Right atrium auricular region (tissue), 2 donors: ENCODE measurements around the gene CFAP92. TPM values are rescaled to one million over a fixed set of nuclear protein-coding genes. Genes with fewer than 3 reads are reported as not detected.
A peak's percentile ranks its signal among the peaks of the same experiment; 100 is the strongest.
"Not testable (repeated sequence)": the region's sequence is repeated elsewhere in the genome, so short reads cannot be mapped to it uniquely, and the experiment has no call there.

ENCODE experiments used
- DNase-seq: peaks from one replicate; pipeline ENCODE4 v3.0.0-alpha.2; 2019; ENCODE audit warnings: low spot score
- H3K27ac ChIP-seq, 2 donors: fragments of 200-600 bp; sonication (generic); 1 replicate in 1 of 2; 2 replicates in 1 of 2; pipeline ENCODE4 v1.5.1; 2016 to 2019
- H3K27me3 ChIP-seq, 2 donors: fragments of 200-600 bp; sonication (generic); one replicate each; pipeline versions ENCODE4 v1.5.1 to v1.6.0; 2017 to 2019
- H3K36me3 ChIP-seq: fragments of 200-600 bp; sonication (generic); one replicate; pipeline ENCODE4 v1.5.1; 2016
- H3K4me1 ChIP-seq, 2 donors: fragments of 200-600 bp; sonication (generic); one replicate each; pipeline versions ENCODE4 v1.5.1 to v1.6.0; 2017 to 2019
- H3K4me3 ChIP-seq, 2 donors: fragments of 200-600 bp; sonication (generic); 1 replicate in 1 of 2; 2 replicates in 1 of 2; pipeline ENCODE4 v1.5.1; 2017 to 2019; ENCODE audit warnings: mild to moderate bottlenecking in 1 of 2, moderate library complexity in 1 of 2
- H3K9me3 ChIP-seq, 2 donors: fragments of 200-600 bp; sonication (generic); one replicate each; pipeline ENCODE4 v1.5.1; 2019
- total RNA-seq, 2 donors: library from RNA; depleted of rRNA; stranded (reverse); fragments of >200 nt; gene quantifications; one replicate each; pipeline ENCODE4 v1.1.0, GENCODE V29; 2016
- TF ChIP-seq, protein P1 (sequence below), 2 donors: fragments of 200-600 bp; sonication (generic); IDR thresholded peaks; one replicate each; pipeline ENCODE4 v1.5.1; 2019; ENCODE audit warnings: antibody characterized with exemption in 2 of 2

CFAP92 gene
- total RNA-seq, 2 donors from 2014 or later, result not detected

DNA sequence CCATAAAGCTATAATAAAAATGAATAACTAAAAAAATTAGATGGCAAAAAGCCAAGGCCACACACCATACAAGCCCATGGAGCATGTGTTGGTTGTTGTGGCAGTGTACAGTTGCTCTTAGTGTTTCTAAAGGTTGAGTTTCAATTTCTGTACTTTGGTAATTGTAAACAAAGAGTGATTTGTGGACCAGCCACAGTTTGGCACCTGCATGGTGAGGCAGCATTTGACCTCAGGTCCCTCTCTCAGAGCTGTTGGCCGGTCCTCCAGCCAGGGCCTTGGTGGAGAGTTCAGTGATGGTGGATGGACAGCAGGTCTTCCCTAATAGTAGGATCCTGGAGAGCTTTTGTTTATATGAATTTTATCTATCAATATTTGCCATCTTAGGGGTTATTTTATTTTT, 108.9 kb downstream of the CFAP92 start:
- no peak overlapping the region for H3K27ac ChIP-seq
- TF ChIP-seq, protein P1, sequence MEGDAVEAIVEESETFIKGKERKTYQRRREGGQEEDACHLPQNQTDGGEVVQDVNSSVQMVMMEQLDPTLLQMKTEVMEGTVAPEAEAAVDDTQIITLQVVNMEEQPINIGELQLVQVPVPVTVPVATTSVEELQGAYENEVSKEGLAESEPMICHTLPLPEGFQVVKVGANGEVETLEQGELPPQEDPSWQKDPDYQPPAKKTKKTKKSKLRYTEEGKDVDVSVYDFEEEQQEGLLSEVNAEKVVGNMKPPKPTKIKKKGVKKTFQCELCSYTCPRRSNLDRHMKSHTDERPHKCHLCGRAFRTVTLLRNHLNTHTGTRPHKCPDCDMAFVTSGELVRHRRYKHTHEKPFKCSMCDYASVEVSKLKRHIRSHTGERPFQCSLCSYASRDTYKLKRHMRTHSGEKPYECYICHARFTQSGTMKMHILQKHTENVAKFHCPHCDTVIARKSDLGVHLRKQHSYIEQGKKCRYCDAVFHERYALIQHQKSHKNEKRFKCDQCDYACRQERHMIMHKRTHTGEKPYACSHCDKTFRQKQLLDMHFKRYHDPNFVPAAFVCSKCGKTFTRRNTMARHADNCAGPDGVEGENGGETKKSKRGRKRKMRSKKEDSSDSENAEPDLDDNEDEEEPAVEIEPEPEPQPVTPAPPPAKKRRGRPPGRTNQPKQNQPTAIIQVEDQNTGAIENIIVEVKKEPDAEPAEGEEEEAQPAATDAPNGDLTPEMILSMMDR (IDR thresholded peaks at IDR 0.05), result no peak
- DNase-seq, result no peak
- peaks cover 23% of the 10 kb centered on the region for H3K36me3 ChIP-seq
- H3K4me1 ChIP-seq, result peaks cover 0 to 26% of the 10 kb centered on the region in 2 donors
- no peaks in the 10 kb centered on the region for H3K9me3 ChIP-seq
- H3K4me3 ChIP-seq, result no peak overlapping the region
- H3K27me3 ChIP-seq, result no peaks in the 10 kb centered on the region

DNA sequence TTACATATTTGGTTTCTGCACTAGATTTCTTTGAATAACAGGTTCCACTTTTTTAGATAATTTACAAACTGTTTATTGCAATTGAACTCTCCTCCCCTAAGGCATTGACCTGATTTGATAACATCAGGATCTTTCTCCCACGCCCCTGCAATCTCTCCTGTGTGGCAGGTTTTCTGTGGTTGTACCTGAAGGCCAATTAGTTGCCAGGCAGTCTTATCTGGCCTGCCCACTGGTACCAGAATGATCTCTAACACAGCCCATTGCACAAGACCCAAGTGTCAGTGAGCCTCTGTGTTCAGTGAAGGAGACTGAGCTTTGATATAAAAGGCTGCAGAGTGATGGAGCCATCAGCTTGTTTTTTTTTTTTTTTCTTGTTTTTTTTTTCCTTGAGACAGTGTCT, 111.2 kb downstream of the CFAP92 start:
- TF ChIP-seq, protein P1 (IDR thresholded peaks at IDR 0.05), result no peak
- no peaks in the 10 kb centered on the region for H3K9me3 ChIP-seq
- H3K36me3 ChIP-seq, result peaks cover 14% of the 10 kb centered on the region
- H3K4me1 ChIP-seq, result peaks cover 0 to 40% of the 10 kb centered on the region in 2 donors
- no peaks in the 10 kb centered on the region for H3K27me3 ChIP-seq
- no peak overlapping the region for H3K27ac ChIP-seq
- H3K4me3 ChIP-seq, result no peak overlapping the region
- no peak for DNase-seq

DNA sequence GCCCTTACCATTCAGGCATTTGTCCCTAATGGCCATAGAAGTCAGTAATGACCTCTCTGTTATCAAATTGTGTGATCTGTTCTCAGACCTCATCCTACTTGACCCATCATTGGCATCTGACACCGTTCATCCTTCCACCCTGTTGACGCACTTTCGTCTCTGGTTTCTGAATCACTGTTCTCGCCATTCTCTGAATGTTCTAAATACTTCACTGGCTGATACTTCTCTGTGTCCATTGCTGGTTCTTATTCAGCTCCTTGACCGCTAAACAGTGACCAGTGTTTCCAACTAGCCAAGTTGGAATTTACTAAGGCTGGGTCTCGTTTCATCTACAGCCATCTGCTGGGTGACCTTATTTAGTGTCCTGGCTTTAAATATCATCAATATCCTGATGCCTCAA, 112.3 kb downstream of the CFAP92 start:
- H3K36me3 ChIP-seq, result peaks cover 9% of the 10 kb centered on the region
- TF ChIP-seq, protein P1 (IDR thresholded peaks at IDR 0.05), result no peak
- no peaks in the 10 kb centered on the region for H3K27me3 ChIP-seq
- no peaks in the 10 kb centered on the region for H3K9me3 ChIP-seq
- no peak overlapping the region for H3K4me3 ChIP-seq
- H3K4me1 ChIP-seq, result peaks cover 0 to 42% of the 10 kb centered on the region in 2 donors
- DNase-seq, result no peak
- H3K27ac ChIP-seq, result no peak overlapping the region

DNA sequence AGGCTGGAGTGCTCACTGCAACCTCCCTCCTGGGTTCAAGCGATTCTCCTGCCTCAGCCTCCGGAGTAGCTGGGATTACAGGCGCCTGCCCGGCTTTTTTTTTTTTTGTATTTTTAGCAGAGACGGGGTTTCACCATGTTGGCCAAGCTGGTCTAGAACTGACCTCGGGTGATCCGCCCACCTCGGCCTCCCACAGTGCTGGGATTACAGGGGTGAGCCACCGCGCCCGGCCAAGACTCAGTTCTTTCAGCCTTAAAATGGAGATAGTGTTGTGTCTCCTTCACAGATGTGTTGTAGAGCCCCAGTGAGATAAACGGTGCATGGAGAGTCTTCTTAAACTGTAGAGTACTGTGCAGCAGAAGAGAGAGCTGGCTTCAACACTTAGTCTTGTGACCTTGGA, 113.4 kb downstream of the CFAP92 start:
- H3K4me3 ChIP-seq, result peak overlapping the region in 1 of 2 donors; percentile 82
- not testable (repeated sequence) for H3K27me3 ChIP-seq, H3K9me3 ChIP-seq, DNase-seq, H3K36me3 ChIP-seq
- H3K27ac ChIP-seq, result peak overlapping the region; percentile 96 to 98
- H3K4me1 ChIP-seq, result peaks cover 0 to 44% of the 10 kb centered on the region in 2 donors

DNA sequence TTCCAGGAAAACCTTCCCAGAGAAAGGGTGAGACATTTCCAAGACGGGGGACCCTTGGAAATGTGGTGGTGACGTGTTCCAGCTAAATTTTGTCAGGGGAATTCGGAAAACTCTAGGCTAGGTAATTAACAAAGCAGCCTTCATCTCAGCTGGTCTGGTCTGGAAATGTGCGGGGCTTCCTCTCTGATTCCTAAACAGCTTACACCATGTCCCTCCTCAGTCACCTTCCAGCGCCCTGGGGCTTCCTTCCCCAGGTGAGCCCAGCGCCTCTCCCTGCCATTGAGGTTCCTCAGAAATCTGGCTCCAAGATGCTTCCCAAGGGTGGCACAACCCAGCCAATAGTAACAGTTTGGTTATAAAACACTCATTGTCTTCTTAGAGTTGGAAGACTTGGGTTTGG, 113.9 kb downstream of the CFAP92 start:
- peak overlapping the region; percentile 96 to 98 for H3K27ac ChIP-seq
- H3K27me3 ChIP-seq, result no peaks in the 10 kb centered on the region
- TF ChIP-seq, protein P1 (IDR thresholded peaks at IDR 0.05), result no peak
- peak overlapping the region; percentile 78 to 82 for H3K4me3 ChIP-seq
- H3K36me3 ChIP-seq, result peaks cover 7% of the 10 kb centered on the region
- no peaks in the 10 kb centered on the region for H3K9me3 ChIP-seq
- peaks cover 0 to 49% of the 10 kb centered on the region in 2 donors for H3K4me1 ChIP-seq
- DNase-seq, result no peak

DNA sequence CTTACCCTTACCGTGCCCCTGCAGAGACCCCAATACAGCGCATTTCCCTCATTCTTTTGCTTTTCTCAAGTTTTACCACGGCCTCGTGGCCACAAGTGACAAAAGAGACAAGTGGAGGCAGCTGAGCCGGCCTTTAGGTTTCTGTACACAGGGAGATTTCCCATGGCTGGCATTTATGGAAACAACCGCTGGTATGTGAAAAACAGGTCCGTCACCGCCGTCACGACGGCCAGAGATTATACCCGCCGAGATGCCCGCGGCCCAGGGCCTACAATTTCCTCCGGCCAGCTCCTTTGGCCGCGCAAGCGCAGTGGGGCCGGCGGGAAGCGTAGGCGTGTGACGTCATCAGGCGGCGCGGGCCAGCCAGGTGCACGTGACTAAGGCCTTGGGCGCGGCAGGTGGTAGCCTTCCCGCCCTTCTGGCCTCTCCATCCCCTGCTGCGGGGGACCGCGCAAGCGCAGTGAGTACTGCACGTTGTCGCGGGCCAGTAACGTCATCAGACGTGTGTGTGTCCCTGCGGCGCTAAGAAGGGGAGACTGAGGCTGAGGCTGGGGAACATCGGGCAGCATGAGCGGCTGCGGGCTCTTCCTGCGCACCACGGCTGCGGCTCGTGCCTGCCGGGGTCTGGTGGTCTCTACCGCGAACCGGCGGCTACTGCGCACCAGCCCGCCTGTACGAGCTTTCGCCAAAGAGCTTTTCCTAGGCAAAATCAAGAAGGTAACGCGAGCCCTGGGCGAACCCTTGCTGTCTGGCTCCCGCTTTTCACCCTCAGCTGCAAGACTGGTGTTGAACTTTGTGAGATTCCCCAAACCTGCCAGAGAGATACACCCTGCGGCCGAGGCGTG, 114.5 kb downstream of the CFAP92 start, which contains the start of gene ACAD9:
Gene ACAD9, plus strand, starts transcription at position 496 of the 845 bp plus-strand sequence. Its CDS starts 72 bp downstream, at position 568.
- Histone ChIP-seq H3K4me3 (peak within 1 kb of the TSS; percentile 78 to 82), H3K36me3 (peaks cover 7% of the 10 kb centered on the region), H3K27ac (peak within 1 kb of the TSS; percentile 96 to 98), H3K27me3 (no peaks in the 10 kb centered on the region), H3K4me1 (peaks cover 0 to 49% of the 10 kb centered on the region in 2 donors), H3K9me3 (no peaks in the 10 kb centered on the region)
- TF ChIP-seq, protein P1 (IDR thresholded peaks at IDR 0.05), result no peak
- DNase-seq, result peak; percentile 98
